ENCODE results near the gene PSPC1.

Gene PSPC1

GRCh38 chr13:19680751-19681150, 102.0 kb downstream of the PSPC1 start:
- in situ Hi-C loops (cut with HindIII; ENCODE audit: low pct_unique_long_range_greater_than_20kb, low sequenced_read_pairs), result no loop called here
- DNase-seq (ENCODE audit: low read depth in 1 of 2, low spot score in 1 of 2), result no peak
- TF ChIP-seq JUND (IDR thresholded peaks at IDR 0.05; ENCODE audit: low read depth), result no peak

- in situ Hi-C loops (cut with HindIII; ENCODE audit: low pct_unique_long_range_greater_than_20kb, low sequenced_read_pairs), result no loop called here
- TF ChIP-seq JUND (IDR thresholded peaks at IDR 0.05; ENCODE audit: low read depth), result no peak
- DNase-seq (ENCODE audit: low read depth in 1 of 2, low spot score in 1 of 2), result no peak
Measured at GRCh38 chr13:19676168-19676567, 106.6 kb downstream of the PSPC1 start.

- in situ Hi-C loops (cut with HindIII; ENCODE audit: low pct_unique_long_range_greater_than_20kb, low sequenced_read_pairs), result no loop called here
- TF ChIP-seq JUND (IDR thresholded peaks at IDR 0.05; ENCODE audit: low read depth), result no peak
- no peak for DNase-seq (ENCODE audit: low read depth in 1 of 2, low spot score in 1 of 2)
Measured at GRCh38 chr13:19674898-19675297, 107.8 kb downstream of the PSPC1 start.

- TF ChIP-seq JUND (IDR thresholded peaks at IDR 0.05; ENCODE audit: low read depth), result no peak
- in situ Hi-C loops (cut with HindIII; ENCODE audit: low pct_unique_long_range_greater_than_20kb, low sequenced_read_pairs), result no loop called here
- no peak for DNase-seq (ENCODE audit: low read depth in 1 of 2, low spot score in 1 of 2)
Measured at GRCh38 chr13:19673473-19674430, 109.0 kb downstream of the PSPC1 start.

- TF ChIP-seq JUND (IDR thresholded peaks at IDR 0.05; ENCODE audit: low read depth), result no peak
- in situ Hi-C loops (cut with HindIII; ENCODE audit: low pct_unique_long_range_greater_than_20kb, low sequenced_read_pairs), result no loop called here
Measured at GRCh38 chr13:19672990-19673389, 109.8 kb downstream of the PSPC1 start.

GRCh38 chr13:19670147-19670546, 112.6 kb downstream of the PSPC1 start:
- in situ Hi-C loops (cut with HindIII; ENCODE audit: low pct_unique_long_range_greater_than_20kb, low sequenced_read_pairs), result no loop called here
- DNase-seq (ENCODE audit: low read depth in 1 of 2, low spot score in 1 of 2), result no peak
- TF ChIP-seq JUND (IDR thresholded peaks at IDR 0.05; ENCODE audit: low read depth), result no peak

More at GRCh38 chr13:19672990-19673389, 109.8 kb downstream of the PSPC1 start:
- DNase-seq (ENCODE audit: low read depth in 1 of 2, low spot score in 1 of 2), result no peak

GRCh38 chr13:19668778-19669177, 114.0 kb downstream of the PSPC1 start:
- no peak for TF ChIP-seq JUND (IDR thresholded peaks at IDR 0.05; ENCODE audit: low read depth)
- in situ Hi-C loops (cut with HindIII; ENCODE audit: low pct_unique_long_range_greater_than_20kb, low sequenced_read_pairs), result no loop called here
- DNase-seq (ENCODE audit: low read depth in 1 of 2, low spot score in 1 of 2), result no peak

- in situ Hi-C loops (cut with HindIII; ENCODE audit: low pct_unique_long_range_greater_than_20kb, low sequenced_read_pairs), result no loop called here
- no peak for DNase-seq (ENCODE audit: low read depth in 1 of 2, low spot score in 1 of 2)
- TF ChIP-seq JUND (IDR thresholded peaks at IDR 0.05; ENCODE audit: low read depth), result no peak
Measured at GRCh38 chr13:19665427-19665859, 117.3 kb downstream of the PSPC1 start.

GRCh38 chr13:19664481-19665230, 118.1 kb downstream of the PSPC1 start:
- no peak for TF ChIP-seq JUND (IDR thresholded peaks at IDR 0.05; ENCODE audit: low read depth)
- DNase-seq (ENCODE audit: low read depth in 1 of 2, low spot score in 1 of 2), result no peak
- in situ Hi-C loops (cut with HindIII; ENCODE audit: low pct_unique_long_range_greater_than_20kb, low sequenced_read_pairs), result no loop called here

- in situ Hi-C loops (cut with HindIII; ENCODE audit: low pct_unique_long_range_greater_than_20kb, low sequenced_read_pairs), result no loop called here
- DNase-seq (ENCODE audit: low read depth in 1 of 2, low spot score in 1 of 2), result peak in 1 of 2 experiments; percentile 10
- no peak for TF ChIP-seq JUND (IDR thresholded peaks at IDR 0.05; ENCODE audit: low read depth)
Measured at GRCh38 chr13:19663416-19663979, 119.2 kb downstream of the PSPC1 start.

- TF ChIP-seq JUND (IDR thresholded peaks at IDR 0.05; ENCODE audit: low read depth), result no peak
- no peak for DNase-seq (ENCODE audit: low read depth in 1 of 2, low spot score in 1 of 2)
- in situ Hi-C loops (cut with HindIII; ENCODE audit: low pct_unique_long_range_greater_than_20kb, low sequenced_read_pairs), result no loop called here
Measured at GRCh38 chr13:19661561-19661960, 121.2 kb downstream of the PSPC1 start.

GRCh38 chr13:19661126-19661525, 121.6 kb downstream of the PSPC1 start:
- in situ Hi-C loops (cut with HindIII; ENCODE audit: low pct_unique_long_range_greater_than_20kb, low sequenced_read_pairs), result no loop called here
- no peak for DNase-seq (ENCODE audit: low read depth in 1 of 2, low spot score in 1 of 2)
- no peak for TF ChIP-seq JUND (IDR thresholded peaks at IDR 0.05; ENCODE audit: low read depth)

- in situ Hi-C loops (cut with HindIII; ENCODE audit: low pct_unique_long_range_greater_than_20kb, low sequenced_read_pairs), result no loop called here
- no peak for DNase-seq (ENCODE audit: low read depth in 1 of 2, low spot score in 1 of 2)
- TF ChIP-seq JUND (IDR thresholded peaks at IDR 0.05; ENCODE audit: low read depth), result no peak
Measured at GRCh38 chr13:19658831-19659230, 123.9 kb downstream of the PSPC1 start.
